DOHH2 (cell line): ENCODE results near the gene TGM3.

ENCODE experiments used
- H3F3A ChIP-seq: fragments of 200-600 bp; sonication (generic), shearing (Covaris generic); 2 replicates; pipeline ENCODE4 v1.6.0; 2016; ENCODE audit warnings: antibody characterized with exemption, mild to moderate bottlenecking; ENCODE audit not compliant: control insufficient read depth, insufficient read depth
- H3K27ac ChIP-seq: fragments of 200-600 bp; sonication (generic); 2 replicates; pipeline ENCODE4 v1.5.1; 2014; ENCODE audit warnings: low read depth, mild to moderate bottlenecking, low read length, moderate library complexity
- H3K27me3 ChIP-seq: fragments of 200-600 bp; sonication (generic); 2 replicates; pipeline ENCODE4 v1.6.1; 2014; ENCODE audit warnings: mild to moderate bottlenecking, low read length, mixed read lengths; ENCODE audit not compliant: control insufficient read depth
- H3K36me3 ChIP-seq: fragments of 200-600 bp; sonication (generic); 2 replicates; pipeline ENCODE4 v1.6.1; 2014; ENCODE audit warnings: mild to moderate bottlenecking, low read length, moderate library complexity, mixed read lengths; ENCODE audit not compliant: control insufficient read depth
- H3K4me1 ChIP-seq: fragments of 200-600 bp; sonication (generic); 2 replicates; pipeline ENCODE4 v1.6.1; 2014; ENCODE audit warnings: mild to moderate bottlenecking, low read length, mixed read lengths; ENCODE audit not compliant: control insufficient read depth
- H3K4me2 ChIP-seq: fragments of 200-600 bp; sonication (generic); 2 replicates; pipeline ENCODE4 v1.6.0; 2014; ENCODE audit warnings: mild to moderate bottlenecking, low read length, moderate library complexity
- H3K4me3 ChIP-seq: fragments of 200-600 bp; sonication (generic); 2 replicates; pipeline ENCODE4 v1.5.1; 2014; ENCODE audit warnings: mild to moderate bottlenecking, low read length, mixed read lengths
- H3K79me2 ChIP-seq: fragments of 200-600 bp; sonication (generic); 2 replicates; pipeline ENCODE4 v1.6.1; 2014; ENCODE audit warnings: mild to moderate bottlenecking, low read length, mixed read lengths; ENCODE audit not compliant: control insufficient read depth
- H3K9me2 ChIP-seq: fragments of 200-600 bp; sonication (generic); replicated peaks from 2 replicates; pipeline ENCODE4 v1.6.1; 2014; ENCODE audit warnings: mild to moderate bottlenecking, low read length, mixed read lengths; ENCODE audit not compliant: control insufficient read depth
- H3K9me3 ChIP-seq: fragments of 200-600 bp; sonication (generic); 2 replicates; pipeline ENCODE4 v1.6.1; 2014; ENCODE audit warnings: antibody characterized with exemption, low read length, mixed read lengths; ENCODE audit not compliant: control insufficient read depth, insufficient read depth
- H4K20me1 ChIP-seq: fragments of 200-600 bp; sonication (generic); 2 replicates; pipeline ENCODE4 v1.6.0; 2014; ENCODE audit warnings: low read depth, mild to moderate bottlenecking, antibody characterized with exemption, low read length, moderate library complexity; ENCODE audit not compliant: control insufficient read depth, insufficient read depth
- CTCF ChIP-seq: fragments of 200-600 bp; sonication (generic); IDR thresholded peaks from one replicate; pipeline ENCODE4 v1.5.1; 2014; ENCODE audit warnings: antibody characterized with exemption, mild to moderate bottlenecking, low read depth, low read length; ENCODE audit not compliant: poor library complexity, severe bottlenecking
- EZH2phosphoT487 ChIP-seq: fragments of 200-600 bp; sonication (generic); IDR thresholded peaks from 2 replicates; pipeline ENCODE4 v1.6.1; 2017; ENCODE audit warnings: borderline replicate concordance, mild to moderate bottlenecking, antibody characterized with exemption, low read length, moderate library complexity, mixed read lengths

TGM3 gene

GRCh38 chr20:2340136-2340535 lies 44.3 kb downstream of the TGM3 start:
- TF ChIP-seq EZH2phosphoT487 (no peak), CTCF (no peak)
- Histone ChIP-seq H3K36me3 (no peaks in the 10 kb centered on the region), H3K27me3 (peaks cover 7% of the 10 kb centered on the region; the same call in 1 of the 2 replicates), H3K4me3 (no peak overlapping the region), H3K4me2 (no peak overlapping the region), H3K4me1 (no peaks in the 10 kb centered on the region), H3K9me2 (no peaks in the 10 kb centered on the region), H3K27ac (no peak overlapping the region), H3F3A (no peaks in the 10 kb centered on the region), H3K79me2 (no peaks in the 10 kb centered on the region), H3K9me3 (no peaks in the 10 kb centered on the region; the same call in 1 of the 2 replicates), H4K20me1 (no peaks in the 10 kb centered on the region)

DNA sequence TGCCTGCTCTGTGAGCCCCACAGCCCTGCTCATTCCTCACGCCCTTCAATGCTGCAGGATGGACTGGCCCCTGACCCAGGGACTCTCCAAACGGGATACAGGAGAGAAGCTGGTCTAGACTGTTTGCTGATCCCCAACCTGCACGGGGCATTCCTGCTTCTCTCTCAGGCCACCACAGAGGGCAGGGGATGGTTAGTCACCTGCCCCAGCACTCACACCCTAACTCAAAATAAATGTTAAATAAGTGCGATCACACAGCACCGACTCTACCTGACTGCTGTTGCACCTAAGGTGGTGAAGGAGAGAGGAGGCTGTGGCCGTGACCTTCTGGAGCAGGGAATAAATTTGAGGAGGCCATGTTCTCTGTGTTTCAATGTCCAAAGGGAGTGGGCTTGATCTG lies 45.0 kb downstream of the TGM3 start:
- peaks cover 7% of the 10 kb centered on the region; the same call in 1 of the 2 replicates for H3K27me3 ChIP-seq
- no peak for TF ChIP-seq CTCF
- no peak for TF ChIP-seq EZH2phosphoT487

GRCh38 chr20:2341336-2341735 lies 45.5 kb downstream of the TGM3 start:
- Histone ChIP-seq H3K9me3 (no peaks in the 10 kb centered on the region; the same call in 1 of the 2 replicates), H3K4me3 (no peak overlapping the region), H3F3A (no peaks in the 10 kb centered on the region), H3K4me1 (no peaks in the 10 kb centered on the region), H3K79me2 (no peaks in the 10 kb centered on the region), H3K27me3 (peaks cover 7% of the 10 kb centered on the region; the same call in 1 of the 2 replicates), H3K27ac (no peak overlapping the region), H4K20me1 (no peaks in the 10 kb centered on the region), H3K36me3 (no peaks in the 10 kb centered on the region), H3K4me2 (no peak overlapping the region), H3K9me2 (no peaks in the 10 kb centered on the region)
- TF ChIP-seq EZH2phosphoT487 = no peak
- no peak for TF ChIP-seq CTCF

More for the DNA sequence above, 45.0 kb downstream of the TGM3 start:
- no peak overlapping the region for H3K27ac ChIP-seq
- H3K4me3 ChIP-seq = no peak overlapping the region
- no peaks in the 10 kb centered on the region for H3F3A ChIP-seq
- H3K79me2 ChIP-seq = no peaks in the 10 kb centered on the region
- no peak overlapping the region for H3K4me2 ChIP-seq
- no peaks in the 10 kb centered on the region for H3K4me1 ChIP-seq
- no peaks in the 10 kb centered on the region for H3K9me2 ChIP-seq
- no peaks in the 10 kb centered on the region for H4K20me1 ChIP-seq
- no peaks in the 10 kb centered on the region for H3K36me3 ChIP-seq
- H3K9me3 ChIP-seq = no peaks in the 10 kb centered on the region; the same call in 1 of the 2 replicates
